ENCODE measurements around the gene SLFN13. TPM values are rescaled to one million over a fixed set of nuclear protein-coding genes. Genes with fewer than 3 reads are reported as not detected.
A peak's percentile ranks its signal among the peaks of the same experiment; 100 is the strongest.
"Not testable (repeated sequence)": the region's sequence is repeated elsewhere in the genome, so short reads cannot be mapped to it uniquely, and the experiment has no call there.

The SLFN13 gene
- polyA plus RNA-seq, 3 donors: 18.1 to 44.0 (median 24.4) TPM

DNA sequence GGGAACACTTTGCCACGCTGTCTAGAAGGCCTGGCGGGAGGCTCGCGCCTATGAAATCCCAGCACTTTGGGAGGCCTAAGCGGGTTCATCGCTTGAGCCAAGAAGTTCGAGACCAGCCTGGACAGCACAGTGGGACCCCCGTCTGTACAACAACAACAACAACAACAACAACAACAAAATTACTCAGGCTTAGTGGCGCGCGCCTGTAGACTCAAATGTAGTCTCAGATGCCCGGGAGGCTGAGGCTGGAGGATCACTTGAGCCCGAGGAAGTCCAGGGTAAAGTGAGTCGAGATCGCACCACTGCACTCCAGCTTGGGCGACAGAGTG lies 297 bp upstream of the SLFN13 start:
- no peak for DNase-seq (ENCODE audit: extremely low read depth in 1 of 11, low read depth in 9 of 11, low spot score in 4 of 11)

DNA sequence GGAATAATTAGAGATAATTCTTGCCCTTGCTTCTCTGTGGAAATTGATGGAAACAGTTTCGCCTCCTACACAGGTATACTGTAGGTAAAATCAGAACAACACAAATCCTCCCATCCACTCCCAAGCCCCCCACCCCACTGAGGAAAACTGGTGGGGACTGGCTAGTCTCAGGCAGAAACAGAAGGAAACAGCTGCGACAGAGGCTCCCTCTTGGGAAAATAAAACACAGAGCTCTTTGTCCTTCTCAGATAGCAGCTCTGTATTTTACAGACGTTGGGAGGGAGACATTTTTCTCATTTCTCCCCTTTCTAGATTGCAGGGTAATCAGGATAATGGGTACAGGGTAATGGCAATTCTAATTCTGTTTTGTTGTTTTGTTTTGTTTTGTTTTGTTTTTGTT lies 1.1 kb downstream of the SLFN13 start:
- no peak for DNase-seq (ENCODE audit: extremely low read depth in 1 of 11, low read depth in 9 of 11, low spot score in 4 of 11)

DNA sequence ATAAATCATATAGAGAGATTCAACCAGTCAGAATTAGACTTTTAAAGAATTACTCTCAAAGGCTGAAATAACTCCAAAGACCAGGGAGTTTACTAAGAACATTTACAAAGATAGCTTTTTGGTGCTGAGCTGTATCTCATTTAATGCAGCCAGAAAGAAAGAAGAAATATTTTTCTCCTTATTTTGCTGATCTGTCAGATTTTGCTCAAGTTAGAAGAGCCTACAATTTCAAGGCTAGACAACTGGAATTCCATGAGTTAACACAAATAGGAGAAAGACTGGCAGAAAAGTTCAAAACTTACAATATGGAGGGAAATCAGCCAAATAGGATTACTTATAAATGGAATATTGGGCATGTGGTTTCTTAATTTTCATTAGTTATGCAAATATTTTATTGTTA lies 10.1 kb downstream of the SLFN13 start:
- DNase-seq (ENCODE audit: extremely low read depth in 1 of 11, low read depth in 9 of 11, low spot score in 4 of 11): no peak

DNA sequence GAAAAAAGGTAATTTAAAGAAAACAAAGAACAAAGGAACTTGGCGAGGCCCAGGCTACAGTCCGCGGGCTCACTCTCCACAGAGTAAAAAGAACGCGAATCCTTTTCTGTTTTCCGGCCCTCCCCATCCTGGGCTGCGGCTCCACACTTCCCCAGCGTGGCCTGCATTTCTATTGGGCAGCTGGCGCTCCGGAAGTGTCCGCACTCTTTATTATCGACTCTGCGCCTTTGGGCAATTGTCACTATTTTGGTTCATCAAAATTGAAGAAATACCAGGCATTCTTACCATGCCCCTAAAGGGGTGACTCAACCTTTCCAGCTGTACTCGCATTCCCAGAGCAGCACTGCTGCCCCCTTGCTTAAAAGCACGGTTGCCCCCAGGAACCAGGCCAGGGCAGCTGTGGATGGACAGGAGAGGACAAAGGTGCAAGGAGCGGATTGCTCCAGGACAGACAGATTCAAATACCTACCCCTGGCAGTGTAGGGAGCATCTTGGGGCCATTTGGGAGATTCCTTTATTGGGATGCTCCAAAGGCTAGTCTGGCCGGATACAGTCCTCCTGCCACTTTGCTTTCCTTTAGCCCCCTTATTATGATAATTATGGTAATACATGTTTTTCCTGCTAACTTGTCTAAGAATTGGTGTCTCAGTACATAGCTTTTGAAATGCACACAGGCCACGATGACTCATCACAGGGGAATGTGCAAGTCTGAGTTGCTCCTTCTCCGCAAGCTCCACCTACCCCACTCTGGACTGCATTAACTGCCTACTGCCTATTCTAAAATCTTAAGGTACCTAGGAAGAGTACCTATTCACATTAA lies 15.3 kb downstream of the SLFN13 start:
- DNase-seq (ENCODE audit: extremely low read depth in 1 of 11, low read depth in 9 of 11, low spot score in 4 of 11): peak; percentile 51 to 92 (median 60)

DNA sequence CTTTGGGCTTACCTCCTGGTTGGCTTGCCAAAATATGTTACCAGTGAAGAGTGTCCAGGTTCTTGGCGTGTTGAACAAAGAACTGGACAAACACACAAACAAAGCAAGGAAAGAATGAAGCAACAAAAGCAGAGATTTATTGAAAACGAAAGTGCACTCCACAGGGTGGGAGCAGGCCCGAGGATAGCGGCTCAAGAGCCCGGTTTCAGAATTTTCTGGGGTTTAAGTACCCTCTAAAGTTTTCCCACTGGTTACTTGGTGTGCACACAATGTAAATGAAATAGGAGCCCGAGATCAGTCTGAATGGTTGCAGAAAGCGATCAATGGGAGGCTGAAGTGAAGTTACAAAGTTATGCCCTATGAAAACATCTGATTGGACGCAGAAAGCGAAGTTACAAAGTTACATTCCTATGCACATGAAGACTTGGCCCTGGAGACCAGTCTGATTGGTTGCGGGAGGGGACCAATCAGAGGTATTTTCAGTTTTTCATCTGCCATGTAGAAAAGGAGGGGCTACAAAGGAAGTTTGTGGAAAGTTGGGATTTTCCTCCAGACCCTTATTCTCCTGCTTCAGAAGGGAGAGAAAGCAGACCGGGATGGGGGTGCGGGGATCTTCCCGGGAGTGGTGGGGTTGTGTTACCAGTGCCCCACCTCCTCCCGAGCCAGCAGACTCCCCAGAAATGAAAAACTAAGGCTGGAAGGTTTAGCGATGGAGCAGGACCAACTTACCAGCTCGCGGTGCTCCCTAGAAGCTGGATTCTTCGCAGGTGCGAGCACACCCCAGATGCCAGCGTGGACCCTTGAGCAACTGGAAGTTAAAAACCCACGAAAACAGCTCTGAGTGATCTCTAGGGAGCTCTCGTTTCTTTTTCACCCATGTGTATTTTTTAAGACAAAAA lies 16.1 kb downstream of the SLFN13 start, which contains the start of gene SLFN12:
SLFN12 (minus strand) TSS at position 325 of the 899 bp plus-strand sequence. CDS start 9,472 bp downstream, outside the sequence.
- peak; percentile 72 to 95 (median 83) for DNase-seq (ENCODE audit: extremely low read depth in 1 of 11, low read depth in 9 of 11, low spot score in 4 of 11)

DNA sequence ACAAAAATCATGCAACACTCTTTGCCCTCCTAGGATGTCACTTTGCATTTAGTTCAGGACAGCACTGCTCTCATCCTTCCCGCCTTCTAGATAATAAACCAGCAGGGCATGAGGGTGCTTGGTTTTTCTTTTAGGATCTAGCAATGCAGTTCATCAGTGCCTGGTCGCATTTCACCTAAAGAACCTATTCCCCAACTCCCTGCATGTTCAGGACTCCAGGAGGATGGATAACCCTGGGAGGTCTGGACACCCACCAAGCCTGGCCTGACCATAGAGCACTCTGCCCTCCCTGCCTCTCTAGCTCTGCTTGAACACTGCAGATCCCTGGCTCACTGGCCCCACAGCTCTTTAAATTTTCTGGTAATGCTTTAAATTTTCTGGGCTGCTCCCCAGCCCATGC lies 18.9 kb downstream of the SLFN13 start:
- DNase-seq (ENCODE audit: extremely low read depth in 1 of 11, low read depth in 9 of 11, low spot score in 4 of 11): no peak

DNA sequence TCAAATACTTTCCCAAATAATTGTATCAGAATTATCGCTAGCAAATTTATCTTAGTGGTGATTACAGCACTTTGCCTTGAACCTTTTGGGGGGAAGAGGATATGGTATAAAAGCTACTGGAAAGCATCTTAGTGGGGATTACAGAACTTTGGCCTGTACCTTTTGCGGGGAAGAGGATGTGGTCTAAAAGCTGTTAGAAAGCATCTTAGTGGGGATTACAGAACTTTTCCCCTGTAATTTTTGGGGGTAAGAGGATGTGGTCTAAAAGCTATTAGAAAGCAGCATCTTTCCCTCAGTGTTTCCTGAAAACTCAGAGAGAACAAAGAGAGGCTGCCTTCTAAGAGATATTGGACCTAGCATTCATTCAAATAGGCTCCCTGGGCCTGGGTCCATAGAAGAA lies 20.3 kb downstream of the SLFN13 start:
- DNase-seq (ENCODE audit: extremely low read depth in 1 of 11, low read depth in 9 of 11, low spot score in 4 of 11): no peak

DNA sequence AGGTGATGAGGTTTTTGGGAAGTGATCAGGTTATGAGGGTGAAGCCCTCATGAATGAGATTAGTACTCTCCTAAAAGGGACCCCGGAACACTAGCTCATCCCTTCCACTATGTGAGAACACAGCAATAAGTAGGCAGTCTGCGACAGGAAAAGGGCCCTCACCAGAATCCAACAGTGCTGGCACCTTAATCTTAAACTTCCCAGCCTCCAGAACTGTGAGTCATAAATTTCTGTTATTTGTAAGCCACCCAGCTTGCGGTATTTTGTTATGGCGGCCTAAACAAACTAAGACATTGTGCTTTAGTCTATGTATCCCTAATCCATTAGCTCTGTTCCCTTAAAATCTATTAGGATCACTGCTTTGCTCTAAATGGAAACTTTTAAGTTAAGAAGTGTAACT lies 24.8 kb downstream of the SLFN13 start:
- DNase-seq (ENCODE audit: extremely low read depth in 1 of 11, low read depth in 9 of 11, low spot score in 4 of 11): no peak

DNA sequence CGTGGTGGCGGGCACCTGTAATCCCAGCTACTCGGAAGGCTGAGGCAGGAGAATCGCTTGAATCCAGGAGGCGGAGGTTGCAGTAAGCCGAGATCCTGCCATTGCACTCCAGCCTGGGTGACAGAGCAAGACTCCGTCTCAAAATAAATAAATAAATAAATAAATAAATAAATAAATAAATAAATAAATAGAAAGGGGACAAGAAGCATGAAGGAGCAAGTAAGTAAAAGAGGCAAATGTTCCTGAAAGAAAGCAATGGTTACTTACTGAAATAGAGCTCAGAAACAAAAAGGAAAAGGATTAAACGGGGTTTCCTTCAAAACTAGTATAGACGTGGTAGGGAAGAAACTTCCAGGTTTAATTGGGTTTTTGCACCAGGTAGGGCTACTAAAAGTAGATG lies 27.5 kb downstream of the SLFN13 start:
- not testable (repeated sequence) for DNase-seq (ENCODE audit: extremely low read depth in 1 of 11, low read depth in 9 of 11, low spot score in 4 of 11)

DNA sequence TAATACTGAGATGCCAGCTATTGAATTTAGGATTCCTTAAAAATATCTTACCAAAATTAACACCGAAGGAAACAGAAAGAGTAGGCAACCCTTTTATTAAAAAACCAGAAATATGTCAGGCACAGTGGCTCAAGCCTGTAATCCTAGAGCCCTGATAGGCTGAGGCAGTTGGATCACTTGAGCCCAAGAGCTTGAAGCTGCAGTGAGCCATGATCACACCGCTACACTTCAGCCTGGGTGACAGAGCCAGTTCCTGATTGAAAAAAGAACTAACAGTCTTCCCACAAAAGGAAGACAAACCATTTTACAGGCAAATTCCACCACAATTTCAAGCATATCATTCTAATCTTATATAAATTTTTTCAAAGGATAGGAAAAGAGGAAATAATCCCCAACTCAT lies 31.9 kb downstream of the SLFN13 start:
- no peak for DNase-seq (ENCODE audit: extremely low read depth in 1 of 11, low read depth in 9 of 11, low spot score in 4 of 11)

DNA sequence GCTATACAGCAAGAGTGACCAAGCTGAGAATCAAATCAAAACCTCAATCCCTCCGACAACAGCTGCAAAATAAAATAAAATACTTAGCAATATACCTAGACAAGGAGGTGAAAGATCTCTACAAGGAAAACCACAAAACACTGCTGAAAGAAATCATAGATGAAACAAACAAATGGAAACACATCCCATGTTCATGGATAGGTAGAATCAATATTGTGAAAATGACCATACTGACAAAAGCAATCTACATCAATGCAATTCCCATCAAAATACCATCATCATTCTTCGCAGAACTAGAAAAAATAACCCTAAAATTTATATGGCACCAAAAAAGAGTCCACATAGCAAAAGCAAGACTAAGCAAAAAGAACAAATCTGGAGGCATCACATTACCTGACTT lies 33.9 kb downstream of the SLFN13 start:
- not testable (repeated sequence) for DNase-seq (ENCODE audit: extremely low read depth in 1 of 11, low read depth in 9 of 11, low spot score in 4 of 11)

DNA sequence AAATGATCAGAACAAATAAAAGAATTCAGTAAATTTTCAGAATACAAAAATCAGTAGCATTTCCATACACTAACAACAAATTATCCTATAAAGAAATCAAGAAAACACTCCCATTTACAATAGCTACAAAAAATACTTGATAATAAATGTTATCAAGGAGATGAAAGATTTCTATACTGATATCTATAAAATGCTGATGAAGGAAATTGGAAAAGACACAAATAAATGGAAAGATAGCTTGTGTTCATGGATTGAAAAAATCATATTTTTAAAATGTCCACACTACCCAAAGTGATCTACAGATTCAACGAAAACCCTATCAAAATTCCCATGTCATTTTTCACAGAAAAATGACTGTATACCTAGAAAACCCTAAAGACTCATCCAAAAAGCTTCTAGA lies 34.3 kb downstream of the SLFN13 start:
- DNase-seq (ENCODE audit: extremely low read depth in 1 of 11, low read depth in 9 of 11, low spot score in 4 of 11): no peak

DNA sequence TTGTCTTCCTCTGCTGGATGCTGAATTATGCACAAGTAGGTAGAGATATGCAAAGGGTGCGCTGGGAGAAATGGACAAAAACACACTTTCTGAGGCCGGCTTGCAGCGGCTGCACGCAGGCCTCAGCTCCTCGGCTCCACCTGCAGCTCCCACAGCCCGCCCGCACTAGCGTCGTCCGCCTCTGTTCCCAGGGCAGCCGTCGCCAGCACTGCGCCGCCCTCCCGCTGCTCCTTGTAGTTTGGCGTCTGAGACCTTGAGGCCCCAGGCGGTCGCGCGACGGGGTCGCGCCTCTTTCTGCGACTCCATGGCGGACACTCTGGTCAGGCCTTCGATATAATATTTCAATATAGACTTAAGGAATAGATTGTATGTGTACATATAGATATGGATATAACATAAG lies 41.0 kb downstream of the SLFN13 start:
- no peak for DNase-seq (ENCODE audit: extremely low read depth in 1 of 11, low read depth in 9 of 11, low spot score in 4 of 11)

DNA sequence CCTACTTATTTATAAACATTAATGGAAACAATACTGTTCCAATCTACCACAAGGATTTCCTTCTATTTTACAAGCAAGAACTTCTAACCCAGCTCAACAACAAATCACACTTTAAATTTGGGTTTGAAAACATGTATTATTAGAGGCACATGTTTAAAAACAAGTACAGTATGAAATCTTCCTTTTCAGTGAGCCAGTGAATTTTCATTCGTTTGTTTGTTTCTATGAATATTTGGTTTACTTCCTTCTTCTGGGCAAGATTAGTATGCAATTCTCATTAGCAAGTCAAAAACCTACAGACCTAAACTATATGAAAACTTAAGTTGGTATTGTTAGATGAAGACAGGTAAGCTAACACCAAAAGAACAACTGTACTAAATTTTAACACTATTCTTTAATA lies 42.0 kb downstream of the SLFN13 start:
- no peak for DNase-seq (ENCODE audit: extremely low read depth in 1 of 11, low read depth in 9 of 11, low spot score in 4 of 11)

DNA sequence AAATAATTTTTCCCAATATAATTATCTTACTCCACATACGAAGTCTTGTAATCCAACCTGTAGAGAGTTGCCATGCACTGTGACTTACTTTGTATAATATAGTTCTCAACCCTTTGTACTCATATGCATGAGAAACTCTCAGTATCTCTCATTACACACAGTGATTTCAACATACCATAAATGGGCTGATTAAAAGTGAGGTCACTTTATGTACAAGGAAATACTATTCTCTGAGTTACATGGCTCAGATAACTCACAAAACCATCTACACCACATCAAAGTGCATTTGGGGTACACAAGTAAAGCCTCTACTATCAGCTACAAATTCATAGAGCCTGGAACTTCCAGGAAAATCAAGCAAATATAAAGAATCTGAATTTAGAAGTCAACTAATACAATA lies 44.2 kb downstream of the SLFN13 start:
- DNase-seq (ENCODE audit: extremely low read depth in 1 of 11, low read depth in 9 of 11, low spot score in 4 of 11): no peak

DNA sequence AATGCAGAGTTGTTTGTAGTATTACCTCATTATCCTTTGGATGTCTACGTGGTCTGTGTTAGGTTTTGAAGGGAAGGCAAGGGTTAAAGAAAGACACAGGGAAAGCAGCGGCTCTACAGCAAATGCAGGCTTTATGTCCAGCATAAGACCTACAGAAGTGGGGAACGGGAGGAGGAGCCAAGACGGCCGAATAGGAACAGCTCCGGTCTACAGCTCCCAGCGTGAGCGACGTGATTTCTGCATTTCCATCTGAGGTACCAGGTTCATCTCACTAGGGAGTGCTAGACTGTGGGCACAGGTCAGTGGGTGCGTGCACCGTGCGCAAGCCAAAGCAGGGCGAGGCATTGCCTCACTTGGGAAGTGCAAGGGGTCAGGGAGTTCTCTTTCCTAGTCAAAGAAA lies 54.8 kb downstream of the SLFN13 start:
- DNase-seq (ENCODE audit: extremely low read depth in 1 of 11, low read depth in 9 of 11, low spot score in 4 of 11): not testable (repeated sequence)

DNA sequence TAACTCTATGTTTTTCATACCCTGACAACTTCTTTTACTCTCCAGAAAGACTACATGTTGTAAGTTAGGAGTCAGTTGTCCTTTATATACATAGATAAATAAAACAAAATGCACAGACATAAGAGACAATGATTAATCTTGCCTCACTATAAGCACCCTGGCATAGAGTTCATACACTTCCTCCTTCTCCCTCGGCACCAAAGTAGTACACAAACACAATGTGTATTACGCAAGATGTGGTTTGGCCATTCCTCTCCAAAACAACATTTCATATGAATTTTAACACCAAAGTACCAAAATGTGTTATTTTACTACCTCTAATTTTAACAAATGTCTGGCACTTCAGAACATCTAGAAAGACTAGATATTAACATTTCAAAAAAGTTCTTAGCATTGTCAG lies 57.9 kb downstream of the SLFN13 start:
- DNase-seq (ENCODE audit: extremely low read depth in 1 of 11, low read depth in 9 of 11, low spot score in 4 of 11): no peak

DNA sequence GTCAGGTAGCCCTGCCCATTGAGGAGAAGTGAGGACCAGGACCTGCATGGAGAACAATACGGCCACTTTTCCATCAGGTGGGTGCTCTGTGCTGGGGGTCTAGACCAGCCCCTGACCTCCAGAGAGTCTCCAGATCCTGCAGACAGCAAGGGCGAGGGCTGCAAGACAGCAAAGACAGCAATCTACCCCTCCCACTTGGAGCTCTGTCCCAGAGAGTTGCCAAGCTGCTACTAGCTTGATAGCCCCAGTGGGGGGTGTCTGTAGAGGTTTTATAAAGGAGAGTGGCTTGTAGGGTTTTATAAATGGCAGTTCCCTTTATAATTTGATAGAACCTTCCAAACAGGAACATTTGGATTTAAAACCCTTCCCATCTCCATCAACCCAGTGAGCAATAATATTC lies 58.4 kb downstream of the SLFN13 start:
- no peak for DNase-seq (ENCODE audit: extremely low read depth in 1 of 11, low read depth in 9 of 11, low spot score in 4 of 11)

DNA sequence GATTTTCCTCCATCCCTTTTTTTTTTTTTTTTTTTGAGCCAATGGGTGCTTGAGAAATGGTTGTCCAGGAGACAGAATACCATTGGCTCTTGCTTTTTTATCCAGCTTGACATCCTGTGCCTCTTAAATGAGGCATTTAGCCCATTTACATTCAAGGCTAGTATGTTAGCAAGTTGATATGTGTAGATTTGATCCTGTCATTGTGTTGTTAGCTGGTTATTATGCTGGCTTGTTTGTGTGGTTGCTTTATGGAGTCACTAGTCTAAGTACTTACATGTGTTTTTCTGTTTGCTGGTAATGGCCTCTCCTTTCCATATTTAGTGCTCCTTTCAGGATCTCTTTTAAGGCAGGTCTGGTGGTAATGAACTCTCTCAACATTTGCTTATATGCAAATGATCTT lies 61.1 kb downstream of the SLFN13 start:
- no peak for DNase-seq (ENCODE audit: extremely low read depth in 1 of 11, low read depth in 9 of 11, low spot score in 4 of 11)
